Prostate gland (tissue), 2 donors: ENCODE data around the gene RIMBP2.

ENCODE experiments used
- CTCF ChIP-seq, 4 experiments: fragments of 200-600 bp in 2 of 4; fragments of 450-650 bp in 2 of 4; sonication (generic) in 2 of 4; IDR thresholded peaks; 1 replicate in 3 of 4; 2 replicates in 1 of 4; pipeline ENCODE4 v1.5.1; 2016 to 2019; ENCODE audit warnings: antibody characterized with exemption in 4 of 4, mild to moderate bottlenecking in 2 of 4, moderate library complexity in 2 of 4
- POLR2A ChIP-seq: fragments of 450-650 bp; IDR thresholded peaks from one replicate; pipeline ENCODE4 v1.6.1; 2016; ENCODE audit warnings: antibody characterized with exemption, mild to moderate bottlenecking
- POLR2AphosphoS5 ChIP-seq: sonication (generic); formaldehyde crosslinking; IDR thresholded peaks from one replicate; pipeline ENCODE4 v1.6.1; 2017; ENCODE audit warnings: antibody characterized with exemption

DNA sequence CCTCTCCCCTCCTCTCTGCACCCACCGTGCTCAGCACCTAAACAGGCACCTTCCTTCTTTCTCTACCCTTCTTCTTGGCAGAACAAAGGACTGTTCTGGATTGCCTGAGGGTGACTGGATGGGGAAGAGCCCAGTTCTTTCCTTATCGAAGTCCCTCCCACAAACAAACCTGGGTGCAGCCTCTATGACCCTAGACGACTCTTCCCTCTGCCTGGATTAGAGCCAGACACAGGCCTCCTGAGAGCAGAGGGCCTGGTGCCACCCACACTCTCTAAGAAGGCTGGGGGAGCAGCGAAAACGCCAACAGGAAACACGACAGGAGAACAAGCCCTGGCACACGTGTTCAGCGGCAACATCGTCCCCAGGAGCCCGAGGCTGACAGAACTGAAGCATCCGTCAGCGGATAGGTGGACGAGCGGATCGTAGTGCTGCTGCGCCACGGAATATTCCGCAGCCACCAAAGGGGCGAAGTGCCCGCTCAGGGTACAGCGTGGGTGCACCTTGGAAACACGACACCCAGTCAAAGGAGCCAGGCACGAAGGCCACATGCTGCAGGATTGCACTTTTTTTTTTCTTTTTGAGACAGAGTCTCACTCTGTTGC, 38.0 kb downstream of the RIMBP2 start:
- no peak for TF ChIP-seq CTCF (IDR thresholded peaks at IDR 0.05)
- no peak for TF ChIP-seq POLR2AphosphoS5
- TF ChIP-seq POLR2A, result no peak
